IPS-18a (cell line): ENCODE measurements around the gene ECHDC1.
A peak's percentile ranks its signal among the peaks of the same experiment; 100 is the strongest.

Experiments
- H3K27ac ChIP-seq: one replicate; pipeline ENCODE4 v1.5.1; 2013; ENCODE audit warnings: low read length
- H3K27me3 ChIP-seq: one replicate; pipeline ENCODE4 v1.6.1; 2013; ENCODE audit warnings: mild to moderate bottlenecking, low read length; ENCODE audit not compliant: control insufficient read depth, insufficient read depth
- H3K36me3 ChIP-seq: one replicate; pipeline ENCODE4 v1.6.1; 2013; ENCODE audit warnings: low read depth, low read length; ENCODE audit not compliant: control insufficient read depth
- H3K4me1 ChIP-seq: one replicate; pipeline ENCODE4 v1.6.1; 2013; ENCODE audit warnings: low read depth, low read length; ENCODE audit not compliant: control insufficient read depth
- H3K4me3 ChIP-seq: one replicate; pipeline ENCODE4 v1.5.1; 2013; ENCODE audit warnings: low read length
- H3K9ac ChIP-seq: one replicate; pipeline ENCODE4 v1.6.1; 2013; ENCODE audit warnings: mild to moderate bottlenecking, low read length, moderate library complexity
- H3K9me3 ChIP-seq: one replicate; pipeline ENCODE4 v1.6.1; 2013; ENCODE audit warnings: low read depth, low read length; ENCODE audit not compliant: control insufficient read depth

Gene ECHDC1

GRCh38 chr6:127273499-127273898 lies 69.9 kb downstream of the ECHDC1 start:
- Histone ChIP-seq H3K9me3 (no peaks in the 10 kb centered on the region), H3K27me3 (no peaks in the 10 kb centered on the region), H3K27ac (no peak overlapping the region), H3K9ac (no peak overlapping the region), H3K4me1 (peaks cover 3% of the 10 kb centered on the region), H3K4me3 (no peak overlapping the region), H3K36me3 (no peaks in the 10 kb centered on the region)

DNA sequence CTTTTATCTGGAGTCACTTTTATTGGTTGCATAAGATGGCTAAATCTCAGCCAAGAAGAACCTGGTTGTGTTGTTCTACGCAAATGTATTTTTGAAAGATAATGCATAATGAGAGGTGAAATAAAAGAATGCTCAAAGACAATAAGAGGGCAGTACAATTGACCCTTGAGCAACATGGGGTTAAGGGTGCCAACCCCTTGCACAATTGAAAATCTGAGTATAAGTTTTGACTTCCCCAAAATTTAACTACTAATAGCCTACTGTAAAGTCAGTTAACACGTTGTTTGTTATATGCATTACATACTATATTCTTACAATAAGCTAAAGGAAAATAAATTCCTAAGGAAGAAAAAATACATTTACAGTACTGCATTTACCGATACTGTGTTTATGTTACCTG lies 70.8 kb downstream of the ECHDC1 start:
- Histone ChIP-seq H3K9me3 (no peaks in the 10 kb centered on the region), H3K9ac (no peak overlapping the region), H3K4me1 (peaks cover 3% of the 10 kb centered on the region)

GRCh38 chr6:127267646-127268625 lies 75.5 kb downstream of the ECHDC1 start:
- peak overlapping the region; percentile 94 for H3K4me3 ChIP-seq
- peaks cover 3% of the 10 kb centered on the region for H3K4me1 ChIP-seq
- H3K36me3 ChIP-seq = no peaks in the 10 kb centered on the region
- peak overlapping the region; percentile 96 for H3K9ac ChIP-seq
- no peaks in the 10 kb centered on the region for H3K27me3 ChIP-seq
- H3K27ac ChIP-seq = peak overlapping the region; percentile 95
- no peaks in the 10 kb centered on the region for H3K9me3 ChIP-seq

More for the DNA sequence above, 70.8 kb downstream of the ECHDC1 start:
- Histone ChIP-seq H3K4me3 (no peak overlapping the region), H3K27me3 (no peaks in the 10 kb centered on the region), H3K36me3 (no peaks in the 10 kb centered on the region), H3K27ac (no peak overlapping the region)

GRCh38 chr6:127266892-127267645 lies 76.3 kb downstream of the ECHDC1 start:
- H3K9ac ChIP-seq = peak overlapping the region; percentile 96
- H3K9me3 ChIP-seq = no peaks in the 10 kb centered on the region
- H3K4me3 ChIP-seq = peak overlapping the region; percentile 94
- peaks cover 3% of the 10 kb centered on the region for H3K4me1 ChIP-seq
- no peaks in the 10 kb centered on the region for H3K27me3 ChIP-seq
- no peaks in the 10 kb centered on the region for H3K36me3 ChIP-seq
- peak overlapping the region; percentile 95 for H3K27ac ChIP-seq

GRCh38 chr6:127266178-127266891 lies 77.1 kb downstream of the ECHDC1 start, which contains the start of gene RNF146:
RNF146 (plus strand) TSS chr6:127266864; CDS start chr6:127280339, 13,475 bp downstream.
- peak within 1 kb of the TSS; percentile 96 for H3K9ac ChIP-seq
- peak within 1 kb of the TSS; percentile 95 for H3K27ac ChIP-seq
- peak within 1 kb of the TSS; percentile 94 for H3K4me3 ChIP-seq
- no peaks in the 10 kb centered on the region for H3K4me1 ChIP-seq
- no peaks in the 10 kb centered on the region for H3K36me3 ChIP-seq
- no peaks in the 10 kb centered on the region for H3K9me3 ChIP-seq
- no peaks in the 10 kb centered on the region for H3K27me3 ChIP-seq

DNA sequence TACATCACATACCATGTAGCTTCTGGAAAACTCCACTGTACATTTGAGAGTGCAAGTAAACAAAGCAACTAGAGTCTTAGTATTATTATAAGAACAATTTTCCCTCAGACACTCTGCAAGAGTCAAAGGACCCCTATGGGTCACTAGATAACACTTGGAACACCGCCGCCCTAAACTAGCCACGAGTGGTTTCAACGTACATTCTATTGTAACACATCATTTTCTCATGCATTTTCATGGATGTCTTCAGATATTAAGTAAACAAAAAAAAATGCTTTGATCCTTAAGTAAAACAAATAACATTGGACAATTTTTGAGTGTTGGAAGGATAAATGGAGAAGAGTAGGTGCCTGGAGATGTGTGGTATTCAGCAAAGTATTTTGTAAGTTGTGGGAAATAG lies 79.9 kb downstream of the ECHDC1 start:
- H3K4me3 ChIP-seq = no peak overlapping the region
- H3K27me3 ChIP-seq = no peaks in the 10 kb centered on the region
- no peak overlapping the region for H3K27ac ChIP-seq
- H3K36me3 ChIP-seq = no peaks in the 10 kb centered on the region
- H3K9me3 ChIP-seq = no peaks in the 10 kb centered on the region
- H3K9ac ChIP-seq = no peak overlapping the region
- no peaks in the 10 kb centered on the region for H3K4me1 ChIP-seq

GRCh38 chr6:127262896-127263295 lies 80.5 kb downstream of the ECHDC1 start:
- H3K9me3 ChIP-seq = no peaks in the 10 kb centered on the region
- no peak overlapping the region for H3K27ac ChIP-seq
- no peaks in the 10 kb centered on the region for H3K36me3 ChIP-seq
- no peak overlapping the region for H3K4me3 ChIP-seq
- no peaks in the 10 kb centered on the region for H3K27me3 ChIP-seq
- no peaks in the 10 kb centered on the region for H3K4me1 ChIP-seq
- H3K9ac ChIP-seq = no peak overlapping the region

- Histone ChIP-seq H3K9ac (no peak overlapping the region), H3K4me1 (no peaks in the 10 kb centered on the region), H3K27me3 (no peaks in the 10 kb centered on the region), H3K9me3 (no peaks in the 10 kb centered on the region), H3K36me3 (no peaks in the 10 kb centered on the region), H3K4me3 (no peak overlapping the region), H3K27ac (no peak overlapping the region)
Observed at GRCh38 chr6:127255286-127255685, 88.1 kb downstream of the ECHDC1 start.

DNA sequence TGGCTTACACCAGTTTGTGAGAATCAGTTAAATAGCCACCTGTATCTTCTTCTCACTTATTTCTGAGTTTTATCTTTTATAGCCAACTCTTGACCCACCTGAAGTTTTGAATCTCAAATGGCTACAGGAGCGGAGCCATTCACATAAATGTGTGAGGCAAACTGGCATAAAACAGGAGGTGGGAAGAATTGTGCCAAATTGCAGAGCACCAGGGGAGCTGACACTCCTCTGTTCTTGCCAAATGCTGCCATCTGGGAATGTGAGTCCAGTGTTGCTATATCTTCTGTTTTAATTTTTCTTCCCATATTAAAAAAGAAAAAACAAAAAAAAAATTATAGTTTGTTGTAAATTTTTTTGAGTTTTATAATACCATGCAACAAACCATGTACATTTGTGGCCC lies 93.8 kb downstream of the ECHDC1 start:
- Histone ChIP-seq H3K9ac (no peak overlapping the region), H3K27ac (no peak overlapping the region), H3K4me1 (no peaks in the 10 kb centered on the region), H3K27me3 (no peaks in the 10 kb centered on the region), H3K4me3 (no peak overlapping the region), H3K36me3 (no peaks in the 10 kb centered on the region), H3K9me3 (no peaks in the 10 kb centered on the region)

DNA sequence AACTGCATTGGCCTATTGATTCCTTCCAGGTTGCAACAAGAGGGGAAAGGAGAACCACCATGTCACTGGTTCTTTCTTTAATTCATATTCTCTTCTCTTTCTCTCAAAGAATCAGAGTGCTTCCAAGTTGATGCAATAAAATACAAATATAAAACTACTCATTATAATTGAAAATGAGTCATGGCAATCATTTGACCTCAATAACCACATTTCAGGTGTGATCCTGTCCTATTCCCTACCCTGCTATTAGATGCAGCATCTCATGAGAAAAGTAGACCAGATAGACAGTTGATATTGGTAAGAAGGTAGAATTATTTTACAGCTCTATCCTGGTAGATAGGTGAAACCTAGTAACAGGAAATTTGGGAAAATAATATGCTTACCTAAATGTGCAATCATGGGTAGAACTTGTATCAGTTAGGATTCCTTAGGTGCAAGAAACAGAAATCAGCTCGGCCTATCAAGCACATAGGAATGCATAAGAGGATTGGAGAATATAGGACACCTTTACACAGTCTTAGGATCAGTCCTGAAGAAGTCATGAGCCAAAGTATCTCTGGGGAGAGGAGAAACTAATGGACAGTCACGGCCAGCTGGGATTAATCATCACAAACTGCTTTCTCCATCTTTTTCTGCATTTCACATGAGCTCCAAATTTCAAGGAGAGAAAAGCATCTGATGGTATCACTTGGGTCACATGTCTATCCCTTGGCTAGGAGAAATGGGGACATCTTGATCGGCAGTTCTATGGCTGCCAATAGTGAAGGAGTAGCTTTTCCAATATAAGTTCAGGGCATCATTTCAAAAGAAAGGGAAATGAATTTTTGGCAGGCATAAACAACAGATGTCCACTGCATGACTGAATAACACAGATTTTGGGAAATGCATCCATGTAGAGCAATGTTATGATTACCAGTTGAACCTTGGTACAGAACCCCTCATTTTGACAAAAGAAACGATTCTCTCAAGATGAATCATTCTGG lies 96.0 kb downstream of the ECHDC1 start:
- Histone ChIP-seq H3K36me3 (no peaks in the 10 kb centered on the region), H3K9ac (no peak overlapping the region), H3K4me1 (no peaks in the 10 kb centered on the region), H3K9me3 (no peaks in the 10 kb centered on the region), H3K27ac (no peak overlapping the region), H3K4me3 (no peak overlapping the region), H3K27me3 (no peaks in the 10 kb centered on the region)
